T-cell (primary cell): ENCODE results near the gene SYCE1L. TPM values are rescaled to one million over a fixed set of nuclear protein-coding genes. Genes with fewer than 3 reads are reported as not detected.
A peak's percentile ranks its signal among the peaks of the same experiment; 100 is the strongest.
"Not testable (repeated sequence)": the region's sequence is repeated elsewhere in the genome, so short reads cannot be mapped to it uniquely, and the experiment has no call there.

Source experiments
- ATAC-seq, 4 experiments: fragments of 200-7000 bp in 3 of 4; fragments of 150-1000 bp in 1 of 4; cut with Tn5 transposase; replicated peaks in 1 of 4; 1 replicate in 3 of 4; 2 replicates in 1 of 4; pipeline ENCODE4 v1.10.0; 2021; ENCODE audit warnings: moderate library complexity in 3 of 4, mild to moderate bottlenecking in 2 of 4, moderate number of reproducible peaks in 1 of 4
- CTCF ChIA-PET, 2 donors: fragments of 300-600 bp; sonication (Branson Sonifier 250); formaldehyde crosslinking; loops; one replicate each; lab custom pipeline; 2022; ENCODE audit warnings: antibody characterized with exemption in 2 of 2; lab: Charles Lee
- POLR2A ChIA-PET, 2 donors: fragments of 300-600 bp; sonication (Branson Sonifier 250); formaldehyde crosslinking; loops; one replicate each; lab custom pipeline; 2022; ENCODE audit warnings: antibody characterized with exemption in 2 of 2; lab: Charles Lee
- DNase-seq, 35 experiments: peaks; one replicate each; pipeline versions ENCODE4 v3.0.0 to v3.0.0-alpha.2; 2013 to 2023
- H3K27ac ChIP-seq: one replicate; pipeline ENCODE4 v1.5.1; 2013; ENCODE audit warnings: low read length
- H3K27me3 ChIP-seq, 2 experiments: replicated peaks in 1 of 2; 1 replicate in 1 of 2; 2 replicates in 1 of 2; pipeline versions ENCODE4 v1.6.1 to v1.7.0; 2013; ENCODE audit warnings: low read length in 1 of 2, mixed read lengths in 1 of 2; ENCODE audit not compliant: control insufficient read depth in 2 of 2, insufficient read depth in 2 of 2; ENCODE audit errors: extremely low read depth in 1 of 2
- H3K36me3 ChIP-seq, 2 donors: 1 replicate in 1 of 2; 2 replicates in 1 of 2; pipeline versions ENCODE4 v1.6.1 to v1.7.0; 2013; ENCODE audit warnings: low read length in 1 of 2; ENCODE audit not compliant: control insufficient read depth in 2 of 2, insufficient read depth in 1 of 2; ENCODE audit errors: extremely low read depth in 1 of 2
- H3K4me1 ChIP-seq, 2 experiments: 1 replicate in 1 of 2; 2 replicates in 1 of 2; pipeline versions ENCODE4 v1.6.1 to v1.7.0; 2013; ENCODE audit warnings: low read length in 2 of 2, mixed read lengths in 1 of 2; ENCODE audit not compliant: insufficient read depth in 2 of 2, control insufficient read depth in 1 of 2; ENCODE audit errors: extremely low read depth in 1 of 2
- H3K4me3 ChIP-seq, 2 donors: 1 replicate in 1 of 2; 2 replicates in 1 of 2; pipeline versions ENCODE4 v1.5.1 to v1.7.0; 2013; ENCODE audit warnings: mild to moderate bottlenecking in 2 of 2, low read length in 1 of 2, moderate library complexity in 1 of 2; ENCODE audit not compliant: control insufficient read depth in 1 of 2; ENCODE audit errors: extremely low read depth in 1 of 2
- H3K9me3 ChIP-seq: 2 replicates; pipeline ENCODE4 v1.7.0; 2013
- H3K27ac Mint-ChIP-seq, 2 donors: one replicate each; pipeline ENCODE4 v1.8.0; 2020 to 2021; ENCODE audit warnings: mild to moderate bottlenecking in 2 of 2, mixed read lengths in 2 of 2
- H3K27me3 Mint-ChIP-seq, 2 donors: one replicate each; pipeline ENCODE4 v1.8.0; 2021 to 2022; ENCODE audit warnings: mixed read lengths in 2 of 2
- H3K36me3 Mint-ChIP-seq: one replicate; pipeline ENCODE4 v1.8.0; 2021; ENCODE audit warnings: mixed read lengths
- H3K4me1 Mint-ChIP-seq, 3 donors: one replicate each; pipeline ENCODE4 v1.8.0; 2020 to 2022; ENCODE audit warnings: mixed read lengths in 3 of 3, mild to moderate bottlenecking in 1 of 3
- H3K4me3 Mint-ChIP-seq, 3 donors: one replicate each; pipeline ENCODE4 v1.8.0; 2020 to 2022; ENCODE audit warnings: mild to moderate bottlenecking in 3 of 3, mixed read lengths in 3 of 3, moderate library complexity in 3 of 3
- H3K9me3 Mint-ChIP-seq, 3 donors: one replicate each; pipeline ENCODE4 v1.8.0; 2020 to 2022; ENCODE audit warnings: mixed read lengths in 3 of 3
- WGBS: methylation state at CpG from one replicate; pipeline ENCODE4 v1.1.5; 2013; ENCODE audit warnings: missing lambda C conversion rate; ENCODE audit not compliant: insufficient coverage; 5-methylcytosine and 5-hydroxymethylcytosine counted together
- total RNA-seq, 35 experiments: library from RNA in 6 of 35; stranded (reverse) in 6 of 35; fragments of 120-200 nt in 1 of 35; gene quantifications; one replicate each; pipeline versions ENCODE4 v1.2.1 to v1.2.4 and lab custom pipeline; 2013 to 2026

Gene SYCE1L
- total RNA-seq, 5 donors from 2014 or later (not counting 1 experiment from before 2014, with no cell fraction given) = 4.0 to 18.0 (median 16.7) TPM

DNA sequence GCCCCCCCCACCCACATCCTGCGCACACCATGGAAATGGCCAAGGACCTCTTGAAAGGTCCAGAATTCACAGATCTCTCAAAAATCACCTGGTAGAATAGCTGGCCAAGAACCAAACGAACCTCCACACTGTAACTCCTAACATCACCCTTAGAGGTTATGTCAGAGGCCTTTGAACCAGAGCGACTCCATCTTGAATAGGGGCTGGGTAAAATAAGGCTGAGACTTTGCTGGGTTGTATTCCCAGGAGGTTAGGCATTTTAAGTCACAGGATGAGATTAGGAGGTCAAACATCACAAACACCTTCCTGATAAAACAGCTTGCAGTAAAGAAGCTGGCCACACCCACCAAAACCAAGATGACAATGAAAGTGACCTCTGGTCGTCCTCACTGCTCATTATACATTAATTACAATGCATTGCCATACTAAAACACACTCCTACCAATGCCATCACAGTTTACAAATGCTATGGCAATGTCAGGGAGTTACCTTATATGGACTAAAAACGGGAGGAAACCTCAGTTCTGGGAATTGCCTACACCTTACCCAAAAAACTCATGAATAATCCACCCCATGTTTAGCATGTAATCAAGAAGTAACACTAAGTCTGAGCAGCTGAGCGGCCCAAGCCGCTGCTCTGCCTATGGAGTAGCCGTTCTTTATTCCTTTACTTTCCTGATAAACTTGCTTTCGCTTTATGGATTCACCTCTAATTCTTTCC is 34.8 kb downstream of the SYCE1L start:
- no peaks in the 10 kb centered on the region for H3K9me3 Mint-ChIP-seq
- CTCF ChIA-PET = interaction anchor here (1.3 to 5.1 kb wide), 2 partner anchors 350 kb away, joined by 4 to 46 read pairs; no protein-coding TSS in a partner anchor
- H3K4me3 Mint-ChIP-seq = no peak overlapping the region
- ATAC-seq (no peak), DNase-seq (no peak)
- peaks cover 18 to 32% of the 10 kb centered on the region in 2 donors for H3K27me3 Mint-ChIP-seq
- peaks cover 4 to 6% (median 4%) of the 10 kb centered on the region in 3 donors for H3K4me1 Mint-ChIP-seq
- H3K36me3 Mint-ChIP-seq = no peaks in the 10 kb centered on the region
- Histone ChIP-seq H3K4me3 (no peak overlapping the region), H3K27ac (no peak overlapping the region), H3K27me3 (peaks cover 0 to 20% of the 10 kb centered on the region in 2 experiments), H3K9me3 (no peaks in the 10 kb centered on the region), H3K36me3 (no peaks in the 10 kb centered on the region), H3K4me1 (peaks cover 2 to 7% of the 10 kb centered on the region in 2 experiments)
- POLR2A ChIA-PET = no interaction called here
- H3K27ac Mint-ChIP-seq = no peak overlapping the region
- 92% methylated on average over 4 of the region's 9 CpGs for WGBS

- no peaks in the 10 kb centered on the region for H3K9me3 Mint-ChIP-seq
- H3K9me3 ChIP-seq = no peaks in the 10 kb centered on the region
- H3K4me1 Mint-ChIP-seq = peaks cover 4 to 6% (median 4%) of the 10 kb centered on the region in 3 donors
- peaks cover 0 to 20% of the 10 kb centered on the region in 2 experiments for H3K27me3 ChIP-seq
- ATAC-seq (no peak), DNase-seq (no peak)
- POLR2A ChIA-PET = no interaction called here
- peaks cover 2 to 7% of the 10 kb centered on the region in 2 experiments for H3K4me1 ChIP-seq
- H3K27me3 Mint-ChIP-seq = peaks cover 18 to 32% of the 10 kb centered on the region in 2 donors
- H3K4me3 Mint-ChIP-seq = no peak overlapping the region
- no peak overlapping the region for H3K27ac Mint-ChIP-seq
- no peak overlapping the region for H3K4me3 ChIP-seq
- no peaks in the 10 kb centered on the region for H3K36me3 Mint-ChIP-seq
- no peak overlapping the region for H3K27ac ChIP-seq
- 20% methylated on average over 5 of the region's 11 CpGs for WGBS
- H3K36me3 ChIP-seq = no peaks in the 10 kb centered on the region
- CTCF ChIA-PET = interaction anchor here (0.6 to 5.1 kb wide), 4 partner anchors 56 to 349 kb away, joined by 3 to 46 read pairs (median 4); no protein-coding TSS in a partner anchor
Observed at GRCh38 chr16:77234611-77235010, 35.4 kb downstream of the SYCE1L start.

- DNase-seq (peak; percentile 70 to 93 (median 83)), ATAC-seq (peak; percentile 97 to 100 (median 98))
- Histone ChIP-seq H3K4me3 (peak overlapping the region; percentile 11 to 44), H3K27ac (no peak overlapping the region), H3K36me3 (no peaks in the 10 kb centered on the region), H3K9me3 (no peaks in the 10 kb centered on the region), H3K4me1 (peaks cover 2 to 7% of the 10 kb centered on the region in 2 experiments), H3K27me3 (peaks cover 0 to 20% of the 10 kb centered on the region in 2 experiments)
- H3K9me3 Mint-ChIP-seq = no peaks in the 10 kb centered on the region
- H3K36me3 Mint-ChIP-seq = no peaks in the 10 kb centered on the region
- POLR2A ChIA-PET = no interaction called here
- H3K27me3 Mint-ChIP-seq = peaks cover 14 to 24% of the 10 kb centered on the region in 2 donors
- CTCF ChIA-PET = interaction anchor here (0.7 to 5.1 kb wide), 4 partner anchors 42 to 348 kb away, joined by 3 to 46 read pairs (median 12); no protein-coding TSS in a partner anchor
- H3K4me3 Mint-ChIP-seq = peak overlapping the region; percentile 50 to 61 (median 54)
- no peak overlapping the region for H3K27ac Mint-ChIP-seq
- H3K4me1 Mint-ChIP-seq = peaks cover 4 to 6% (median 4%) of the 10 kb centered on the region in 3 donors
- 1% methylated on average over 20 of the region's 21 CpGs for WGBS
Observed at GRCh38 chr16:77236063-77236511, 36.9 kb downstream of the SYCE1L start.

GRCh38 chr16:77238593-77238992 is 39.4 kb downstream of the SYCE1L start:
- Histone ChIP-seq H3K27ac (no peak overlapping the region), H3K36me3 (no peaks in the 10 kb centered on the region), H3K4me1 (peaks cover 2 to 7% of the 10 kb centered on the region in 2 experiments), H3K9me3 (no peaks in the 10 kb centered on the region), H3K27me3 (peaks cover 0 to 17% of the 10 kb centered on the region in 2 experiments), H3K4me3 (no peak overlapping the region)
- ChIA-PET POLR2A (no interaction called here), CTCF (interaction anchor here in 1 of 2 donors (1.1 kb wide), 1 partner anchor 345 kb away, joined by 3 read pairs; no protein-coding TSS in a partner anchor)
- Mint-ChIP-seq H3K4me1 (peaks cover 4 to 6% (median 4%) of the 10 kb centered on the region in 3 donors), H3K27me3 (peaks cover 14 to 19% of the 10 kb centered on the region in 2 donors), H3K36me3 (no peaks in the 10 kb centered on the region), H3K27ac (no peak overlapping the region), H3K4me3 (no peak overlapping the region), H3K9me3 (no peaks in the 10 kb centered on the region)
- DNase-seq (no peak), ATAC-seq (no peak)
- WGBS = 82% methylated on average over 3 of the region's 5 CpGs

DNA sequence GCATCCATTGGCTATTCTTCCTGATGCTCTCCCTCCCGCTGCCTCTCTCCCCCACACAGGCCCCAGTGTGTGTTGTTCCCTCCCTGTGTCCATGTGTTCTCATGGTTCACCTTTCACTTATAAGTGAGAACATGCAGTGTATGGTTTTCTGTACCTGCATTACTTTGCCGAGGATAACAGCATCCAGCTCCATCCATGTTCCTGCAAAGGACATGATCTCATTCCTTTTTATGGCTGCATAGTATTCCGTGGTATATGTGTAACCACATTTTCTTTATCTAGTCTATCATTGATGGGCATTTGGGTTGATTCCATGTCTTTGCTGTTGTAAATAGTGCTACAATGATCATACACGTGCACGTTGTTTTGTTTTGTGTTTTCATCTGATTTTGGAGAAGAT is 43.3 kb downstream of the SYCE1L start:
- H3K36me3 Mint-ChIP-seq, H3K9me3 Mint-ChIP-seq, H3K4me1 Mint-ChIP-seq, ATAC-seq, H3K4me1 ChIP-seq, CTCF ChIA-PET, H3K27ac Mint-ChIP-seq, H3K27me3 Mint-ChIP-seq, H3K27ac ChIP-seq, H3K4me3 ChIP-seq, POLR2A ChIA-PET, DNase-seq, H3K27me3 ChIP-seq, H3K4me3 Mint-ChIP-seq, H3K36me3 ChIP-seq, H3K9me3 ChIP-seq: not testable (repeated sequence)
- no CpG with 5 or more reads among the region's 5 CpGs for WGBS

DNA sequence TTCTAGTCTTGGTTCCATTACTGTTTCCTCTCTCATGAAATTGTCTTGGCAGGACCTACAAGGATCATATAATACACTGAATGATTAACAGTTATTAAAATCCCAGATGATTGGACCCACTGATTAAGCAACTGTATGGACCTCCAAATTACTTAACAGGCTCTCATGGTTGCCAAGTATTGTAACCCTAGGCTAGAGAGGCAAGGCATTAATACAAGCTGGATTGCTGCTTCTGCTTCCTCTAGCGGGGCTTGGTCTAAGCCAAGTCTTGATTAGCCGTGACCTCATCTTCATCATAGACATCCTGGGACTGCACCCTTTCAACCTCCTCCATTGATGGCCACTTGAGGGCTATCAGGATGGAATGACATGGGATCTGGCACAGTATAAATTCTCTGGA is 46.9 kb downstream of the SYCE1L start:
- H3K4me1 Mint-ChIP-seq = no peaks in the 10 kb centered on the region
- Histone ChIP-seq H3K27me3 (no peaks in the 10 kb centered on the region), H3K36me3 (no peaks in the 10 kb centered on the region), H3K4me3 (no peak overlapping the region), H3K9me3 (no peaks in the 10 kb centered on the region), H3K4me1 (no peaks in the 10 kb centered on the region), H3K27ac (no peak overlapping the region)
- H3K27ac Mint-ChIP-seq = no peak overlapping the region
- CTCF ChIA-PET = no interaction called here
- H3K27me3 Mint-ChIP-seq = no peaks in the 10 kb centered on the region
- H3K9me3 Mint-ChIP-seq = no peaks in the 10 kb centered on the region
- DNase-seq (no peak), ATAC-seq (no peak)
- H3K4me3 Mint-ChIP-seq = no peak overlapping the region
- POLR2A ChIA-PET = no interaction called here
- WGBS = 100% methylated on average over 1 of the region's 2 CpGs
- no peaks in the 10 kb centered on the region for H3K36me3 Mint-ChIP-seq
